ENCODE measurements around the gene HTR4.

GRCh38 chr5:148458036-148458888, 196.1 kb downstream of the HTR4 start:
- no peak for TF ChIP-seq POLR2A (IDR thresholded peaks at IDR 0.05)
- TF ChIP-seq, protein P1, sequence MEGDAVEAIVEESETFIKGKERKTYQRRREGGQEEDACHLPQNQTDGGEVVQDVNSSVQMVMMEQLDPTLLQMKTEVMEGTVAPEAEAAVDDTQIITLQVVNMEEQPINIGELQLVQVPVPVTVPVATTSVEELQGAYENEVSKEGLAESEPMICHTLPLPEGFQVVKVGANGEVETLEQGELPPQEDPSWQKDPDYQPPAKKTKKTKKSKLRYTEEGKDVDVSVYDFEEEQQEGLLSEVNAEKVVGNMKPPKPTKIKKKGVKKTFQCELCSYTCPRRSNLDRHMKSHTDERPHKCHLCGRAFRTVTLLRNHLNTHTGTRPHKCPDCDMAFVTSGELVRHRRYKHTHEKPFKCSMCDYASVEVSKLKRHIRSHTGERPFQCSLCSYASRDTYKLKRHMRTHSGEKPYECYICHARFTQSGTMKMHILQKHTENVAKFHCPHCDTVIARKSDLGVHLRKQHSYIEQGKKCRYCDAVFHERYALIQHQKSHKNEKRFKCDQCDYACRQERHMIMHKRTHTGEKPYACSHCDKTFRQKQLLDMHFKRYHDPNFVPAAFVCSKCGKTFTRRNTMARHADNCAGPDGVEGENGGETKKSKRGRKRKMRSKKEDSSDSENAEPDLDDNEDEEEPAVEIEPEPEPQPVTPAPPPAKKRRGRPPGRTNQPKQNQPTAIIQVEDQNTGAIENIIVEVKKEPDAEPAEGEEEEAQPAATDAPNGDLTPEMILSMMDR (IDR thresholded peaks at IDR 0.05): no peak

Data from esophagus squamous epithelium (tissue), 4 donors.